Mononuclear cell (primary cell): ENCODE results near the gene CHAF1B. TPM values are rescaled to one million over a fixed set of nuclear protein-coding genes. Genes with fewer than 3 reads are reported as not detected.
"Not testable (repeated sequence)": the region's sequence is repeated elsewhere in the genome, so short reads cannot be mapped to it uniquely, and the experiment has no call there.

Source experiments
- H3K27me3 ChIP-seq: 2 replicates; pipeline ENCODE4 v1.6.0; 2011; ENCODE audit warnings: low read length, control low read depth; ENCODE audit not compliant: insufficient read depth
- H3K4me1 ChIP-seq: 2 replicates; pipeline ENCODE4 v1.5.1; 2011; ENCODE audit warnings: mild to moderate bottlenecking, low read length, control low read depth; ENCODE audit not compliant: insufficient read depth
- H3K4me3 ChIP-seq: 2 replicates; pipeline ENCODE4 v1.5.1; 2011; ENCODE audit warnings: mild to moderate bottlenecking, low read length, moderate library complexity
- H3K9me3 ChIP-seq: 2 replicates; pipeline ENCODE4 v1.5.1; 2011; ENCODE audit warnings: low read depth, mild to moderate bottlenecking, control low read depth, low read length
- total RNA-seq: library from RNA; depleted of rRNA; stranded (reverse); fragments of >200 nt; gene quantifications from one replicate; pipeline ENCODE4 v1.2.3, GENCODE V29; 2012

CHAF1B gene
- total RNA-seq, 1 donor, result 1.2 TPM

DNA sequence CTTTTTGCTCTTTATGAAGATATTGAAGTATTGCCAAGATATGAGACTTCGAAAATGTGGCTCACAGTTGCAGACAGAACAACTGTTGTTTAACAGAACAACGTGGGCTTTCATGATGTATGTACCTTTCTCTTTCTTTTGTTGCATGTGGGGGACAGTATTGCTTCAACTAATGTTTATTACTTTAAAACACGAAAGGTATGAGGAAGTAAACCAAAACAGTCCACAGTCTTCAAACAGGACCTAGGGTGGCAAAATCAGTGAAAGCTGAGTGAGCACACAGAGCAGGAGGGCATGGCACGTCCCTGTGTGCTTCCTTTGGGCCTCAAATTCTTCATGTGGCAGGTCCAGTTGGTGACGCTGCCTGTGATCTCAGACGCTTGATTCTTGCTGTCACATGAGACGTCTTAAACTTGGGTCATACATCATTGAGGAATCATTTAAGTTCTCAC, 7.8 kb upstream of the CHAF1B start:
- H3K9me3 ChIP-seq, result no peaks in the 10 kb centered on the region
- H3K27me3 ChIP-seq, result no peaks in the 10 kb centered on the region
- H3K4me3 ChIP-seq, result no peak overlapping the region
- no peaks in the 10 kb centered on the region for H3K4me1 ChIP-seq

DNA sequence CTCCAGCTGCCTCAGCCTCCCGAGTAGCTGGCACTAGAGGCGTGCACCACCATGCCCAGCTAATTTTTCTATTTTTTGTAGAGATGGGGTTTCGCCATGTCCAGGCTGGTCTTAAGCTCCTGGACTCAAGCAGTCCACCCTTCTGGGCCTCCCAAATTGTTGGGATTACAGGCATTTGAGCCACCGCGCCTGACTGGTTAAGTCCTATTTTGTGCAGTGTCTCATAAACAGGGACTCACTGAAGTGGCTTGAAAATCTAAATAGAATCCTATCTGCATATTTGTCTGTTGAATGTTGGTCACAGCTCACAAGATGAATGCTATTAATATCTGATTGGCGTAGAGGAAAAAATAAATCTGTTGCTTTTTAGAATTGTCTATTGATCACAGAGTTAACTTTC, 5.9 kb upstream of the CHAF1B start:
- Histone ChIP-seq H3K9me3 (no peaks in the 10 kb centered on the region), H3K4me1 (no peaks in the 10 kb centered on the region), H3K4me3 (no peak overlapping the region), H3K27me3 (no peaks in the 10 kb centered on the region)

GRCh38 chr21:36381841-36382589, 3.2 kb upstream of the CHAF1B start:
- H3K27me3 ChIP-seq, result no peaks in the 10 kb centered on the region

GRCh38 chr21:36382722-36383121, 2.5 kb upstream of the CHAF1B start:
- H3K9me3 ChIP-seq, H3K4me3 ChIP-seq, H3K27me3 ChIP-seq: not testable (repeated sequence)
- H3K4me1 ChIP-seq, result peaks cover 11% of the 10 kb centered on the region

More at GRCh38 chr21:36381841-36382589, 3.2 kb upstream of the CHAF1B start:
- H3K9me3 ChIP-seq, result no peaks in the 10 kb centered on the region
- H3K4me3 ChIP-seq, result no peak overlapping the region
- peaks cover 11% of the 10 kb centered on the region for H3K4me1 ChIP-seq

GRCh38 chr21:36384885-36385232, 333 bp upstream of the CHAF1B start:
- Histone ChIP-seq H3K27me3 (no peaks in the 10 kb centered on the region), H3K4me3 (peak overlapping the region; percentile 57)

GRCh38 chr21:36386031-36386642, 945 bp downstream of the CHAF1B start:
- H3K9me3 ChIP-seq, result no peaks in the 10 kb centered on the region
- no peak overlapping the region for H3K4me3 ChIP-seq
- peaks cover 11% of the 10 kb centered on the region for H3K4me1 ChIP-seq
- no peaks in the 10 kb centered on the region for H3K27me3 ChIP-seq

More at GRCh38 chr21:36384885-36385232, 333 bp upstream of the CHAF1B start:
- H3K4me1 ChIP-seq, result peaks cover 11% of the 10 kb centered on the region
- no peaks in the 10 kb centered on the region for H3K9me3 ChIP-seq

- H3K27me3 ChIP-seq, result no peaks in the 10 kb centered on the region
Measured at GRCh38 chr21:36388096-36388495, 2.9 kb downstream of the CHAF1B start.

GRCh38 chr21:36388835-36389234, 3.6 kb downstream of the CHAF1B start:
- Histone ChIP-seq H3K4me1 (peaks cover 11% of the 10 kb centered on the region), H3K9me3 (no peaks in the 10 kb centered on the region), H3K4me3 (no peak overlapping the region), H3K27me3 (no peaks in the 10 kb centered on the region)

More at GRCh38 chr21:36388096-36388495, 2.9 kb downstream of the CHAF1B start:
- H3K9me3 ChIP-seq, result no peaks in the 10 kb centered on the region
- H3K4me1 ChIP-seq, result peaks cover 11% of the 10 kb centered on the region
- H3K4me3 ChIP-seq, result no peak overlapping the region

GRCh38 chr21:36391649-36392048, 6.5 kb downstream of the CHAF1B start:
- H3K27me3 ChIP-seq, H3K9me3 ChIP-seq, H3K4me3 ChIP-seq, H3K4me1 ChIP-seq: not testable (repeated sequence)

DNA sequence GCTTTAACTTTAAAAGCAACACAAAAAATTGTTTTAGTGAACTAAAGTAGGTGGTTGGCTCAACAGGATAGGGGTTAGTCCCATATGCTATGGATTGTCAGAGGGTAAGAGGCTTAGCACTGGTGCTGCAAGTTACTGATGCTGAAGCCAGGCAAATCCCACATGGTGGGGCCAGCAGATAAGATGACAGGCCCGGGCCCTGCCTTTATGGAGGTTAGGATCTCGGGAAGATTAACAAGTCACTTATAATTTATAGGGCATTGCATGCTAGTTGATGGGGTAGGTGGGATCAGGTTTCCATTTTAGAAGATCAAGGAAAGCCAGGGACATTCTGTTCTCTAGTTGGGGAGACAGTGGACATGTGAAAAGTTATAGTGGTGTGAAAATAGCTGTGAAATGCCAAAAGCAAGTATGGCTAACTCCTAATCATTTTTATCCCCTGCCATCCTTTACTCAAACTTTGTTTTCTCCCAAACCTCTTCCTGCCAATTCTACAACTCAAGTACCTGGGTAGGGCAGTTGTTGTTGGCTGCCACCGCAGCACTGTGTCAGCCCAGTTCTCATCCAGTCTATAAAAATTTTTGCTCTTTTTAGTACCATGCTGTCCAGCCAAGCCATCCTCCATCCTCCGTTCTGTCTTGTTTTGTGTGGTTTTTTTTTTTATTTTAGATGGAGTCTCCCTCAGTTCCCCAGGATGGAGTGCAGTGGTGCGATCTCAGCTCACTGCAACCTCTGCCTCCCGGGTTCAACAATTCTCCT, 10.3 kb downstream of the CHAF1B start:
- Histone ChIP-seq H3K4me1 (no peaks in the 10 kb centered on the region), H3K4me3 (no peak overlapping the region), H3K27me3 (no peaks in the 10 kb centered on the region), H3K9me3 (no peaks in the 10 kb centered on the region)

GRCh38 chr21:36396325-36396724, 11.1 kb downstream of the CHAF1B start:
- no peak overlapping the region for H3K4me3 ChIP-seq
- no peaks in the 10 kb centered on the region for H3K27me3 ChIP-seq
- H3K4me1 ChIP-seq, result no peaks in the 10 kb centered on the region
- no peaks in the 10 kb centered on the region for H3K9me3 ChIP-seq

DNA sequence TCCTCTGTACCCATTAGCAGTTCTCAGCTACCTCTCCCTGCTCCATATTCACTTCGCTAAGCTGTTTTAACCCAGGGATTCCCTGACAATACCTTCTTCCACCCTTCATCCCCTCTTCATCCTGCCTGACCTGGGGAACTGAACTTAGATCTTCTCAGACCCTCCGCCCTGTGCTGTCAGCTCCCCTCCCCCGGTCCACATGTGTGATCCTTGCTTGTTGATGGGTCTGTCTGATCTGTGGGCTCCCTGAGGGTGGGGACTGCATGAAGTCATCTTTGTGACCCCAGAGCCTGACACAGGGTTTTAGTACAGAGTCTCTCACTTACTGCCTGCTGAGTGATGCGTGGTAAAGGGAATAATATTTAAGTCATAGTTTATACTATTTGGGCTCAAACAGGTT, 11.8 kb downstream of the CHAF1B start:
- no peaks in the 10 kb centered on the region for H3K4me1 ChIP-seq
- no peaks in the 10 kb centered on the region for H3K9me3 ChIP-seq
- H3K4me3 ChIP-seq, result no peak overlapping the region
- no peaks in the 10 kb centered on the region for H3K27me3 ChIP-seq

DNA sequence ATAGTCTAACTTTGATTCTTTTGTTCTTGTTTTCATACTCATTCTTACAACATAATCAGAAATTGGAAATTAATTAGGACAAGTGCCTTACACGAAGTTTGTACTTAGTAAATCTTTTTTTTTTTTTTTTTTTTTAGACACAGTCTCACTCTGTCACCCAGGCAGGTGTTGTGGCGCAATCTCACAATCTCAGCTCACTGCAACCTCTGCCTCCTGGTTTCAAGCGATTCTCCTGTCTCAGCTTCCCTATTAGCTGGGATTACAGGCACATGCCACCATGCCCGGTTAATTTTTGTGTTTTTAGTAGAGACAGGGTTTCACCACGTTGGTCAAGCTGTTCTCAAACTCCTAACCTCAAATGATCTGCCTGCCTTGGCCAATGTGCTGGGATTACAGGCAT, 12.4 kb downstream of the CHAF1B start:
- no peaks in the 10 kb centered on the region for H3K9me3 ChIP-seq
- H3K27me3 ChIP-seq, result no peaks in the 10 kb centered on the region

DNA sequence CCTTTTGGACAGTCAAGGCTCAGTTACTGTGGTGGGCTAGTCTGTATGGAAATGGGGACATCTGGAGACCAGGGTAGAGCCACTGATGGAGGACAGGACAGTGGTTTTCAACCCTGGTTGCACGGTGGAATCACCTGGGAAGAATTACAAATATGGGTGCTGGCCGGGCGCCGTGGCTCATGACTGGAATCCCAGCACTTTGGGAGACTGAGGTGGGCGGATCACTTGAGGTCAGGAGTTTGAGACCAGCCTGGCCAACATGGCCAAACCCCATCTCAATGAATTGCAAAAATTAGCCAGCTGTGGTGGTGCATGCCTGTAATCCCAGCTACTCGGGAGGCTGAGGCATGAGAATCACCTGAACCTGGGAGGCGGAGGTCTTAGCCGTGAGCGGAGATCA, 14.5 kb downstream of the CHAF1B start:
- H3K9me3 ChIP-seq, H3K27me3 ChIP-seq, H3K4me3 ChIP-seq, H3K4me1 ChIP-seq: not testable (repeated sequence)

More for the DNA sequence above, 12.4 kb downstream of the CHAF1B start:
- H3K4me3 ChIP-seq, result no peak overlapping the region
- no peaks in the 10 kb centered on the region for H3K4me1 ChIP-seq

DNA sequence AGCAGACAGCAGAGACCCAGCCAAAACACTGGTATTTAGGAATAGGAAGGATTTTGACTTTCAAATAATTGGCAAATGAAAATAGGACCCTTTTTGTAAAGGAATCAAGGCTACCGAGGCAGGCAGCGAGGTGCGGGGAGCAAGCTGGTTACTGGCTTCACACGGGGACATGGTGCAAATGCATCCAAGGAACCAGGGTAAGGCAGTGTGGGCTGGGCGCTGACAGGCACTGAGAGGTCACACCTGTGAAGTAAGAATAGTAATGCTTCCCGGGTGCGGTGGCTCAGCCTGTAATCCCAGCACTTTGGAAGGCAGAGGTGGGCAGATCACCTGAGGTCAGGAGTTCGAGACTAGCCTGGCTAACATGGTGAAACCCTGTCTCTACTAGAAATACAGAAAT, 15.5 kb downstream of the CHAF1B start:
- Histone ChIP-seq H3K4me3 (no peak overlapping the region), H3K27me3 (no peaks in the 10 kb centered on the region), H3K4me1 (no peaks in the 10 kb centered on the region), H3K9me3 (no peaks in the 10 kb centered on the region)
